Measurements from ENCODE around the gene TBC1D32.
"Not testable (repeated sequence)": the region's sequence is repeated elsewhere in the genome, so short reads cannot be mapped to it uniquely, and the experiment has no call there.

The TBC1D32 gene

GRCh38 chr6:121216928-121217327 lies 117.4 kb downstream of the TBC1D32 start:
- DNase-seq: no peak

- not testable (repeated sequence) for DNase-seq
Observed at GRCh38 chr6:121213341-121213740, 120.9 kb downstream of the TBC1D32 start.

DNA sequence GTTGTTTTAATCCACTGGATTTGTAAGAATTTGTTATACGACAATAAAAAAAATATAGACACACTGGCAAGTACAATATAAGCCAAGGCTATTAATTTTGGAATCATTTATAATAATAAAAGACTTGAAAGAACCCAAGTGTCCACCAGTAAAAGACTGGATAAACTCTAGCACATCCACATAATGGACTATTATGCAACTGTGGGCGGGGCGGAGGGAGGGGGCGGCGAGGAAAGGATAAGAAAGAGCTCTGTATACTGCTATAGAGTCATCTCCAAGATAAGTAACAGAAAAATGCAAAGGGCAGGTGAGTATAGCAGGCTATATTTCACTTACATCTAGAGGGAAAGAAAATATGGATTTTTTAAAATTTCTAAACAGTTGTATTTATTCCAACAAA lies 123.3 kb downstream of the TBC1D32 start:
- no peak for DNase-seq

GRCh38 chr6:121205569-121205968 lies 128.7 kb downstream of the TBC1D32 start:
- no peak for DNase-seq

DNA sequence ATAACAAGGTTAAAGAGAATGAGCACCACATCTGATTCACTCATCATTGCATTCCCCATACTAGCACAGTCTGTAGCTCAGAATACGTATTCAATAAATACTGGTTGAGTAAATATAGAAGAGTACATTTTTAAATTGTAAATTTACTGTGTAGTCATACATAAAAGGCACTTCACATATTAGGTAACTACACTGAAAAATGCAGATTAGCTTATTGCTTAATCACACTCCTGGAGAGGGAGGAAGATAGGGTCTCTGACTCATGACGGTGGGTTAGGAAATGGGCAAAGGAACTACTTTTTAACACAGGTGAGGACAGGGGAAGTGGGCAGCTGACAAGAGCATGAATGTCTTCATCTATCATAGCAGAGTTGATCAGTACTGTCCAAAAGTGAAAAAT lies 133.2 kb downstream of the TBC1D32 start:
- no peak for DNase-seq

GRCh38 chr6:121196042-121196441 lies 138.2 kb downstream of the TBC1D32 start:
- not testable (repeated sequence) for DNase-seq

DNA sequence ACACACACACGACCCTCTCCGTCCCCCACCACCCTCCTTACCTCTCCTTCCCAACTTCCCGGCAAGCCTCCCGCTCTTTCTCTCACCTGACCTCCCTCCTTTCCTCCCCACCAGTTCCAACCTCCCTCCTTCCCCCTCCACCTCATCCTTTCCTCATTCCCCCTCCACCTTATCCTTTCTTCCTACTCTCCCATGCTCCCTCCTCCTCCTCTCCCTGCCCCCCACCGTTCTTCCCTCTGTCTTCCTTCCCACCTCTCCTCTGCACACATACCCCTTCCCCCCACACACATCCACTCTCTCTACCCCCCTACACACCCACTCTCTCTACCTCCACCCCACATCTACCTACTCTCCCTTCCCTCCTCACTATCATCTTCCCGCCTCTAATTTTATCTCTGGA lies 144.2 kb downstream of the TBC1D32 start:
- DNase-seq: no peak

DNA sequence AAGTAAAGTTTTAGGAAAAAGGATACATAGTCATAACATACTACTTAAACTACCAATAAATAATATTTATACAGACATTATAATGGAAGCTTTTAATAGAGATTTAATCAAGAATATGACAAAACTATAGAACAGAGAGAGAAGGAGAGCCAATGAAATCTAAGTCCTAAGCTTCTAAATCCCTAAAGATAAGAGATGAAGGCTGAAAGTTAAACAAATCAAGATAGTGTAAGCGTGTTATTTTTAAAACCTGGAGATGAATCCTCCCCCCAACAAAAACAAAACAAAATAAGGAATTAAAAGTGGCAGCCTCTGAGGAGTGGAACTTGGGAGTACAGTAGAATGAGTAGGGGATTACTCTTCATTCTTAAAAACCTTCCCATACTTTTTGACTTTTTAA lies 145.9 kb downstream of the TBC1D32 start:
- DNase-seq: no peak

DNA sequence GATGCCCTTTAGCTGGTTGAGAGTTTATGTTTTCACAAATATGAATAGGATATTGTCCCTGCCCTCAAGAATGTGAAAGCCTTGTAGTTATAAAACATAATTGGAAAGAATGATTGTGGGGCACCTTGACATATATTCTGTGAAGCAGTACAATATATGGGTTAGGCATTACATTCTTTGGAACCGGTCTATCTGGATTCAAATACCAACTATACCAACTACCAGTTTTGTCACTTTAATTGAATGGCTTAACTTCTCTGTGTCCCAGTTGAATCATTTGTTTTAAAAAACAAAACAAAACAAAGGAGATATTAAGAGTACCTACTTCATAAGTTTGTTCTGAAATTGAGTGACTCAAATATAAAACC lies 146.5 kb downstream of the TBC1D32 start:
- no peak for DNase-seq

- DNase-seq: no peak
Observed at GRCh38 chr6:121187200-121187832, 147.0 kb downstream of the TBC1D32 start.

DNA sequence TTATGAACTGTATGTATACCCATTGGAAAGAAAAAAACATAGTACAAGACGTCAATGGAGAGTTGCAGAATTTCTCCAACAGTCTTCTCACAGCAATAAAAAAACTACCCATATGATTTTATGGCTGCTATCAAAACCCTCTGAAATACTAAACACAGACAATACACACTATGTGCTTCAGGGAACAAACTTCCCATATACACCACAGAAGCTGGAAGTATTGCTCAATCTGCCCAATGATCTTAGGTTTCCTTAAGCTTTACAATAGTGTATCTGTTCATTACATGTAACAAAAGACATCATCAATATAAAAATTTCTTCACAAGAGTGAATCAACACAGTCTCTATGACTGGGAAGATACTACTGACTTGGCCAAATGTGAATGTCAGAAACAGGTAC lies 150.5 kb downstream of the TBC1D32 start:
- DNase-seq: no peak

DNA sequence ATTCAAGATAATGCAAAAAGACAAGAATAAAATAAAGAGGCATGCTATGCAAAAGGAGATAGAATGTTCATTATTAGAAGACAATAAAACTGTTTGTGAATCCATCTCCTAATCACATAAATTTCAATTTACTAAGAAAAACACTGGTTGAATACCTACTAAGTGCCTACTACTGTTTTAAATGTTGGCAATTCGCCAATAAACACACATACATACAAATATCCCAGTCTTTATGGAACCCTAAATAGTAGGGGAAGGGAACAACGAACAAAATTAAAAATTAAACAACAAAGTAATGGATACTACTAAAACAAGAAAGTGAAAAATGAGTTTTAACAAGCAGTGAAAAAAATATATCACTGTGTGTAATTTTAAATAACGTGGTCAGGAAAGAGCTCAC lies 158.5 kb downstream of the TBC1D32 start:
- no peak for DNase-seq

GRCh38 chr6:121172451-121172850 lies 161.8 kb downstream of the TBC1D32 start:
- not testable (repeated sequence) for DNase-seq

DNA sequence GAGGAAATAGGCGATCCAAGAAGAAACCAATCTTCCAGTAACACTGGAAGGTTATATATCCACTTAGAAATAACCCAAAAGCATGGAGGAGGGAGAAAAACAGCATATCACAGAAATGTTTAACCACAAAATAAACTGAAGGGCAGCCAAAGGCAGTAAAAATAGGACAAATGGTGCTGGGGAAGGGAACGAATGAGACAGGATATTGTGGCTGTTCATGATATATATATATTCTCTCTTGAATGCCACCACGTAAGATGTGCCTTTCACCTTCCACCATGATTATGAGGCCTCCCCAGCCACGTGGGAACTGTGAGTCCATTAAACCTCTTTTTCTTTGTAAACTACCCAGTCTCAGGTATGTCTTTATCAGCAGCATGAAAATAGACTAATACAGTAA lies 162.4 kb downstream of the TBC1D32 start:
- no peak for DNase-seq

DNA sequence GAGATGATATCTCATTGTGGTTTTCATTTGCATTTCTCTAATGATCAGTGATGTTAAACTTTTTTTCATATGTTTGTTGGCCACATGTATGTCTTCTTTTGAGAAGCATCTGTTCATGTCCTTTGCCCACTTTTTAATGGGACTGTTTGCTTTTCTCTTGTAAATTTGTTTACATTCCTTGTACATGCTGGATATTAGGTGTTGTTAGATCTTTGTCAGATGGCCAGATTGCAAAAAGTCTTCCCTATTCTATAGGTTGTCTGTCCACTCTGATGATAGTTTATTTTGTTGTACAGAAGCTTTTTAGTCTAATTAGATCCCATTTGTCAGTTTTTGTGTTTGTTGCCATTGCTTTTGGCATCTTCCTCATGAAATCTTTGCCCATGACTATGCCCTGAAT lies 172.4 kb downstream of the TBC1D32 start:
- no peak for DNase-seq

GRCh38 chr6:121160276-121160675 lies 174.0 kb downstream of the TBC1D32 start:
- DNase-seq: no peak

- DNase-seq: no peak
Observed at GRCh38 chr6:121158891-121159290, 175.4 kb downstream of the TBC1D32 start.

DNA sequence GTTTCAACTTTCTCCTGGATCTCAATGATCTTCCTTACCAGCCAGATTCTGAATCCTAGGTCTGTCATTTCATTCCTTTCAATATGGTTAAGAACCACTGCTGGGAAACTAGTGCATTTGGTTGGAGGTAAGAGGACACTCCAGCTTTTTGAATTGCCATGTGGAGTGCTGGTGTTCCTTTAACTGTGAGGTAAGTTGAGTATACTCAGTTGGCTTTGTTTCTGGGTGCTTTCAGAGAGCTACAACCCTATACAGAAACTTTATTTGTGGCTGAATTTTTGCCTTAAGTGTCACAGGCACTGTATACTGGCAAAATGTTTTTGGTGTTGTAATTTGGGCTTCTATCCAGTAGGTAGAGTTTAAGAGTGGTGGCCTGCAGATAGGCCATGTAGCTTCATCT lies 175.8 kb downstream of the TBC1D32 start:
- DNase-seq: no peak

GRCh38 chr6:121157906-121158305 lies 176.4 kb downstream of the TBC1D32 start:
- no peak for DNase-seq

GRCh38 chr6:121143476-121143875 lies 190.8 kb downstream of the TBC1D32 start:
- DNase-seq: no peak

GRCh38 chr6:121142093-121142492 lies 192.2 kb downstream of the TBC1D32 start:
- no peak for DNase-seq

DNA sequence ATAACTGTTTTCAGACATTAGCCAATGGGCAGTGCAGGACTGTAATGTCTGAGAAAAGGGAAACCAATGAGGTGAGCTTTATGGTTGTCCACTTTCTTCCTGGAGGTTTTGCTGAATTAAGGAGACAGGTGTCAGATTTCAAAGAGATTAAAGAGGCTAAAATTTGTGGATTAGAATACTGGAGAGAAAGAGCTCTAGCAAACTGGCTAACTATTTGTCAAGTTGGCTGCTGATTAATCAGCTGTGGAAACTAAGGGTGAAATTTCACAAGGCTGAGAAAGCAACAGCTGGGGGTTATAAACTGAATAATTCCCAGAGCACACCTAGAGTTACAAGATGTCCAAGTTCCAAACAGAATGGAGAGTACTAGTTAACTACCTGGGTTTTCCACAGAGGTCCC lies 198.9 kb downstream of the TBC1D32 start:
- DNase-seq: no peak

- DNase-seq: no peak
Observed at GRCh38 chr6:121134922-121135321, 199.4 kb downstream of the TBC1D32 start.

- DNase-seq: no peak
Observed at GRCh38 chr6:121124600-121124999, 209.7 kb downstream of the TBC1D32 start.

GRCh38 chr6:121112356-121112755 lies 221.9 kb downstream of the TBC1D32 start:
- no peak for DNase-seq

- no peak for DNase-seq
Observed at GRCh38 chr6:121110733-121111132, 223.5 kb downstream of the TBC1D32 start.
